GM21526 (cell line): ENCODE results near the gene KXD1.
"Not testable (repeated sequence)": the region's sequence is repeated elsewhere in the genome, so short reads cannot be mapped to it uniquely, and the experiment has no call there.

ENCODE experiments used
- ATAC-seq: cut with Tn5 transposase; IDR thresholded peaks from one replicate; pipeline ENCODE4 v1.9.1; 2021; ENCODE audit warnings: moderate library complexity; ENCODE audit not compliant: unreplicated experiment, low FRiP score

The KXD1 gene

DNA sequence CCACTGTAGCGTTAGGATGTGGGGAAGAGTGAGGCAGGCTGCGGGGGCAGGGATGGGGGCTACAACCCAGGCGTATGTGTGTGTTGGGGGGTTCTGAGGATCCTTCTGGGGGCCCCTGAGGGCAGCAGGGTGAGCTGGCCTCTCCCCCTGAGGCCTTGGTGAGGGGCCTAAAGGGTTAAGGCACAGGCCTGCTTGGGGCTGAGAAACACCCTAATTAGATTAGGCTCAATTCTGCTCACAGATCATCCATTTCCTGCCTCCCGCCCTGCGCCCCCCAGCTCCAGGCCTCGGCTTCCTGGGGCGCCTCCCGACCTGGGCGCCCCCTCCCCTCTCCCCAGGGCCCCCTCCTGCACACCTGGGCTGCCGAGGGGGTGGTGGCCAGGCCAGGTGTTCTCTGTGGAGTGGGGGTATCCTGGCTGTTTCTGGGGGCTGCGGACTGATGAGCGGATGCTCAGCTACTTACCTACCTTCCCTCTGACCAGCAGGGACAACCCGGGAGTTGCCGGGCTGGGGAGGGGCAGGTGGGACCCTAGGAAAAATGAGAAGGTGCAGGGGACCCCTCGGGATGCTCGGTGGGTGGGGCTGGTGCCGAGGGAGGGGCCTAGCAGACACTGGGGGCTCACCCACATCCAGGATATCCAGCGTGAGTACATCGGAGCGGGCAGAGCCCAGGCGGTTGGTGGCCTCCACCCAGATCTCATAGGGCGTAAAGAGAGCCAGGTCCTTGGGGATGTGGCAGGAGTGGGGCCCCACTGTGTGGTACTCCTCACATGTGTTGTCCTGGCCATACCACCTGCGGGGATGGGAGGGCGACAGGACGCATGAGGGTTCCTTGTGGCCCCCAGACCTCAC, 40.4 kb downstream of the KXD1 start:
- no peak for ATAC-seq

DNA sequence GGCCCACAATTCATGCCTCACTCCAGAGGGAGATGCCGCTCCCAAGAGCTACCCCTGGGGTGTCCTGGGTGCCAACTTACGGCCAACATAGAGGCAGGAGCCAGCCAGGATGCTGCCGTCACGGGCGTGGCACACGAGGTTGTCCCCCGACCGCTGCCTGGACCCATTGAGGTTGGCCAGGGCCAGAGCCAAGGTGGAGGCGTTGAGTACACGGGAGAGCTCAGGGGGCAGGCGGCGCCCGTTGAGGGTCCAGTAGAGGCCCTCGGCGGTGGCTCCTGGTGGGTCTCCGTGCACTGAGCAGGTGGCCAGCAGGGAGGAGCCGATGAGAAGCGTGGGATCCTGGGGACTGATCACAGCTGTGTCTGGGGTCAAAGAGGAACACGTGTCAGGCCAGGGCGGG, 41.8 kb downstream of the KXD1 start:
- no peak for ATAC-seq

DNA sequence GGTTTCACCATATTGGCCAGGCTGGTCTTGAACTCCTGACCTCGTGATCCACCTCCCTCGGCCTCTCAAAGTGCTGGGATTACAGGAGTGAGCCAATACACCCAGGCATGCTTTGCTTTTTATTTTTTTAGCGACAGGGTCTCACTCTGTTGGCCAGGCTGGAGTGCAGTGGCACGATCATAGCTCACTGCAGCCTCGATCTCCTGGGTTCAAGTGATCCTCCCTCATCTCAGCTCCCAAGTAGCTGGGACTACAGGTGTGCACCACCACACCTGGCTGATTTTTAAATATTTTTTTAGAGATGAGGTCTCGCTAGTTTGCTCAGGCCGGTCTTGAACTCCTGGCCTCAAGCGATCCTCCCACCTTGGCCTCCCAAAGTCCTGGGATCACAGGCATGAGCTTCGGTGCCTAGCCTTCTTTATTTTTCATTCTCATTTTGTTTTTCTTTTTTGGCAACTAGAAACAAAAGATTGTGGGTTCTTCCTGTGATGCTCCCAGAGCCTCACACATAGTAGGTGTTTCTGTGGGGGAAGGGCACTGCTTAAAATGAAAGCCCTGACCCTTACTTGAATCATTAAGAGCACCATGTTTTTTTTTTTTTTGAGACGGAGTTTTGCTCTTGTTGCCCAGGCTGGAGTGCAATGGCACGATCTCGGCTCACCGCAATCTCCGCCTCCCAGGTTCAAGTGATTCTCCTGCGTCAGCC, 43.2 kb downstream of the KXD1 start:
- not testable (repeated sequence) for ATAC-seq

DNA sequence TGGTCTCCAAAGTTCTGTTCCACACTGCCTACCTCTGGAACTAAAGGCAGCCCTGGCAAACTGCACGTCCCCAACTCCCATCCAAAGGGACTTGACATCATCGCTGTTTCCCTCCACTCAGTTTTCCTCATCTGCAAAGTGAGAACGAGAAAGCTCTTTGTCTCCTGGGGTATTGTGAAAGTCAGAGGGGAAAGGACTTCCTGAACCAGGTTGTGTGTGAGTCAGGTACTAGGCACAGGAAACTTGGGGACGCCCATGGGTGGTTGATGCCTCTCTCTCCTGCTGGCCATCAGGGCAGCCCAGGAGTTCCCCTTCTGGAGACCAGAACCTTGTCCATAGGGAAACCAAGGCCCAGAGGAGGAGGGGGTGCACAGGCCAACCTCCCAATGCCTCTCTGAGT, 44.2 kb downstream of the KXD1 start:
- ATAC-seq, result no peak

DNA sequence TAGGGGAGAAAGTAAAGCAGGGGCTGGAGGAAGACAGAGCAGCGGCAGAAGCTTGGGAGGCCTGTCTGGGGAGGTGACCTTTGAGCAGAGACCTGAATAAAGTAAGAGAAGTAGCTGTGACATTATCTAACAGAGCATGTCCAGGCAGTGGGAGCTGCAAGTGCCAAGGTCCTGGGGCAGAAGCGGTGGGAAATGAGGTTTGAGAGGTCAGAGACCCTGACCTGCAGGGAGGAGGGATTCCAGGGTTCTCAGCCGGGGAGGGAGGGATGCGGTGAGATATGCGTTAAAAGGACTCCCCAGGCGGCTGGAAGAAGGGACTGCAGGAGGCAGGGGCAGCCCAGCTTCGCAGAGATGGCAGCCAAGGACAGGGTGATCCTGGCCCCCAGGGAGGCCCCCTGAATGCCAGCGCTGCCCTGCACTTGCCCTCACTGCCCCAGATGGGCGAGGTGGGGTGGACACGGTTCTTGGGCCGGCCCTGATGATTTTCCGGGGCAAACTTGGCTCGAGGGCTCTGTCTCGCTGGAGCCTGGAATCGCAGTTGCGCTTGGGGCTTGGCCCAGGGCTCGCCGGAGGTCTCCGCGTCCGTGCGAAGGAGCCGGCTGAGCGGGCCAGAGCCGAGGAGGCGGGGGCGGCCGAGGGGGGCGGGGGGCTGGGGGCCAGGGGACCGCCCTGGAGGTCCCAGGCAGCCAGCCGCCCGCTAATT, 45.7 kb downstream of the KXD1 start:
- no peak for ATAC-seq

DNA sequence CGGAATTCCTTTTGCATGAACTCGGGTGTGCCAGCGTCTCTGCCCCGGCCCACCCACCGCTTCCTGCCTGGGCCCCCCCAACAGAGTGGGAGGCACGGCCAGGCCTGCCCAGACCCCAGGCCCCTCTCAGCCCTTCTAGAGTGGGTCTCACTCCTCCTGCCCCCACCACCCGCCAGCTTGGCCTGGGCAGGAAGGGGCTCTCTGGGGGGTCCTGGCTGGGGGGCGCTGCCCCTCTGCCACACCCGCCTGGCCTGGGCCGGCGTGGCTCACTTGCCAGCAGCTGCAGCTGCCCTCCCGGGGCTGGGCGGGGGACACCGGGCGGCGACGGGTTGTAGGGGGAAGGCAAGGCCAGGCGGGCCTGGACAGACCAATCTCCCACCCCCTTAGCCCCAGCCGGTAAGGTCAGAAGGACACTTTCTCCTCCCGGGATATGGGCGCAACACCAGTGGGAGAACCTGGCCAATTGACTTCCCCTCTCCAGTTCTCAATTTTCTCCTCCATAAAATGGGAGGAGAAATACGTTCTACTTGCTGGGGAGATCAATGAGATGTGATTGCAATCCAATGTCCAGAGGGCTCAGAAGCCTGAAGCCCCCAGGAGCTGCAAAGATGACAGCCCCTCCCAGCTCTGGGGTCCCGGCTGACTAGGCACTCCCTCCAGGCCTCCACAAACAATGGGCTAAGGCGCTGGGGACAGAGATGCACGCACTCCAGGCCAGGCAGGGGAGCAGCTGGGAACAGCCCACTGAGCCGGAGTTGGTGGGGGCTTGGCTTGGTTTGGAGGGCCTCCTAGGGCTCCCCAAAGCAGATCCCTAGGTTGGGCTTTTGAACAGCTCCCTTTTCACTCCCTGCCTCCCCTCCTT, 46.5 kb downstream of the KXD1 start:
- ATAC-seq, result no peak

DNA sequence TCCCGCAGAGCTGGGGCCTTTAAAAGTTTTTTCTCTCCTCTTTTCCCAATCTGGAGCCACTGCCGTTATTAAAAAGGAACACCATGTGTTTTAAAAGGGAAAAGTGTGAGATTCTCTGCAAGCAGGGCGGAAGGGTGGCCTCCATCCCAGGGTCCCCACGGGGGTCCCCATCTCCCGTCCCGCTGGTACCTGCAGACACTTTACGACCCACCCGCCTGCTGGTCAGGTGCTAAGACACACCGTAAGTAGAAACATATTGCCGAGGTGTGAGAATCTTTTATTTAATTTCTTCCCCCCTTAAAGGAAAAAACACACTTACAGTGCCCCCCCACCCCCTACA, 47.1 kb downstream of the KXD1 start:
- ATAC-seq, result no peak

DNA sequence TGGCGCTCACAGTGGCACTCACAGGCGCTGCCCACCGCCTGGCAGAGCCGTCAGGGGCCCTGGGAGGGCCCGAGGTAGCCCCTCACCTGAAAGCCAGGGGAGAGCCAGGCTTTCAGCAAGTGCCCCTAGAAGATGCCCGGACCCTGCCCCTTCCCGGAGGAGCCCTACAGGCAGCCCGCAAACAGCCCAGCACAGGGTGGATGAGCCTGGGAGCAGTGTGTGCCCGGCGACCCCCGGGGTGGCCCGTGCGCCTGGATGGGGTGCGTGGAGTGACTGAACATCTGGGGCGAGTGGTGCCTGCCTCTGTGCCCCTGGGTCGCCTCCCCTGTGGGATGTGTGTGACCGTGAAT, 47.5 kb downstream of the KXD1 start:
- ATAC-seq, result no peak

DNA sequence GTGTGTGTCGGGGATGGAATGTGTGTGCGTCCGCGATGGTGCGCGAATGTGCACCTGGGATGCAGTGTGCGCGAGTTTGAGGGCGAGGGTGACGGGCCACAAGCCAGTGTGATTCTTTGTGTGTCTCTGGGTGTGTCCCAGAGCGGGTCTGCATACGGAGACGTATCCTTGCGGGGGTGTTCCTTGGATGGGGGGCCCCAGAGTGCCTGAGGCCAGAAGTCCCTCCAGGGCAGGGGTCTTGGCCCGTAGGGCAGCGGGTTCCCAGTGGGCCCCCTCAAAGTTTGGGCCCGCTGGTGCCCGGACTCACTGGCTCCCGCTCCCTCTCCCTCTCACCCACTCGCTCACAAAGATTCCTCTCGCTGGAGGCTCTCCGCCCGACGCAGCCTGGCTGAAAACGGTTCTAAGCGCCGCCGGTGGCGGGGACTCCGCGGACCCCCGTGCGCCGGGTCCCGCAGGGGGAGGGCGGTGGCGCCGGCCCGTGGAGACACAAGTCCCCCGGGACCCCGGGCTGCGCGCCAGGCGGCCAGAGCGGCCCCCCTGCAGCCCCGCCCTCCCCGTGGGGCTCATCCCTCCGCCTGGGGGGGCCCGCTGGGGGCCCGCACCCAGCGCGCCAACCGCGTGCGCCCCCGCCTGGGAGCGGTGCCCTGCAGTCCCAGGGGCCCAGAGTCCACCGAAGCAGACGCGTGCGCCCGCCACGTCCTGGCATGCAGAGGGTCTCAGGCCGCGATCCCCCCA, 48.0 kb downstream of the KXD1 start:
- ATAC-seq, result no peak

DNA sequence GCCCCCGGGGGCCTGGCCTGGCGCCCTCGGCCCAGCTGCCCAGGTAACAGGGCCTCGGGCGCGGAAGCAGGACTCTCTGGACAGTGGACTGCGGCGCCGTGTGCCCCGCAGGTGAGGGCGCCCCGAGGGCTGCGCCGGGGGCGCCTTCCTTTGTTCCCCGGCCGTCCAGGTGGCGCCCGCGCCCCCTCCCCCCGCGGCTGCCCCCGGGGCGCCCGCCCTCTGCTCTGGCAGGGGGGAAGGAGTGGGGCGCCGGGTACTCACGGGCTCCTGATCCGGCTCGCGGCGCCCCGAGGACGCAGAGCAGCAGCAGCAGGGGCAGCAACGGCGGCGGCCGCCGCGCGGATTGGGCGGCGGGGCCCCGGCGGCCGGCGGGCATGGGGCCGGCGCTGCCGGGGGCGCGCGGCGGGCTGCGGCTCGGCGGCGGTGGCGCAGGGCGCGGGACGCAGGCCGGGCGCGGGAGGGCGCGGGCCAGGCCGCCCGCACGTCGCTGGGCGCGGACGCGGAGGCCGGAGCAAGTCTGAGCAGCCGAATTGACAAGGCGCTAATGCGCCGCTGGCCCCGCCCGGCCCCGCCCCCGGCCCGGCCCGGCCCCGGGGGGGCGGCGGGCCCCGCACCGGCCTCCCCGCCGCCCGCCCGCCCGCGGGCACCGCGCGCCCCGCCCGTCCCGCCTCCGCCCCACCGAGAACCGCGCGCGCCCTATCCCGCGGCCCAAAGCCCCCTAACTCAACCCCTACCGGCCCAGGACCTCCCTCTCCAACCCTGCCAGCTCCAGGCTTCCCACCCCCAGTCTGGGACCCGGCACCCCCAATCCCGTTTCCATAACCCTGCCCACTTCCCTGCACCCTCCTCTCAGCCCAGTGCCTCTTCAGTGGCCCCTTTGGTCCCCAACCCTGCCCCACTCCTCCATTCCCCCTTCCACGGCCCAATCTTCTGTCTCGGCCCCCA, 48.9 kb downstream of the KXD1 start, which contains the start of gene CRLF1:
Gene CRLF1, minus strand, starts transcription at position 519 of the 945 bp plus-strand sequence. Its CDS starts 143 bp downstream, at position 376.
- no peak for ATAC-seq

DNA sequence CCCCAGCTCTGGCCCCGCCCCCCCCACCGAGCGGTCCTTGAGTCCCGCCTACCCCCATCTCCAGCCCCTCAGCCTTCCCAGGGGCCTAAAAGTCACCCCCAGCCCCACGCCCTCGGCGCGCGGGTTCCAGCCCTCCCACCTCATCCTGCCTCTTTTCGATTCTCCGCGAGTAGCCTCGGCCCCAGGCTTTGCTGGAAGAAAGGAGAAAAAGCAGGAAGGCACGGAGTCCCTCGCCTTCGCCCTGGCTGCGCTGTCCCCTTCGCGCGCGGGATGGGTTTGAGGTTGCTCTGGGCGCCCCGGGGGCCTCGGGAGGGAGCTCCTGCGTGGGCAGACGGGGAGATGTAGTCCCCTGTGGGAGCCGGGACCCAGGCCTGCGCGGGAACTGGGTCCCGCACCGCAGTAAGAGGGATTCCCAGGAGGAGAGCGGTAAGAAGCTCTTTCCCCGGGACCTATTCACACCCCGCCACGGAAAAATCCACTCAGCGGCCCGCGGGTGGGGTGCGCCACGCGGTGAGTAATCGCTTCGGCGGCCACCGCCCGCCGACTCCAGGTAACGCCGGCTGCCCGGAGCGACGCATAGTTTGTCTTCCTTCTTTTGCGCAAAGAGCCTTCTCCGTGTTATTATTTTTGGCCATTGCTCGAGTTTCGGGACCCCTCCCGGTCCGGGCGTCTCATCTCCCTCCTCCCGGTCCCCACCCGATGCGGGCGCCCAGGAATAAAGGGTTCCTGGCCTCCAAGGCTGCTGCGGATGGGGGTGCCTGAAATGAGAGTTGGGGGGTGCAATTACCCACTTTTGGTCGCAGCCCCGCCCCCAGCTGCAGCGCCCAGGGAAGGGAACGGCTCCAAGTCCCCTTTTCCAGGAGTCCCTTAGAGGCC, 49.8 kb downstream of the KXD1 start:
- no peak for ATAC-seq

DNA sequence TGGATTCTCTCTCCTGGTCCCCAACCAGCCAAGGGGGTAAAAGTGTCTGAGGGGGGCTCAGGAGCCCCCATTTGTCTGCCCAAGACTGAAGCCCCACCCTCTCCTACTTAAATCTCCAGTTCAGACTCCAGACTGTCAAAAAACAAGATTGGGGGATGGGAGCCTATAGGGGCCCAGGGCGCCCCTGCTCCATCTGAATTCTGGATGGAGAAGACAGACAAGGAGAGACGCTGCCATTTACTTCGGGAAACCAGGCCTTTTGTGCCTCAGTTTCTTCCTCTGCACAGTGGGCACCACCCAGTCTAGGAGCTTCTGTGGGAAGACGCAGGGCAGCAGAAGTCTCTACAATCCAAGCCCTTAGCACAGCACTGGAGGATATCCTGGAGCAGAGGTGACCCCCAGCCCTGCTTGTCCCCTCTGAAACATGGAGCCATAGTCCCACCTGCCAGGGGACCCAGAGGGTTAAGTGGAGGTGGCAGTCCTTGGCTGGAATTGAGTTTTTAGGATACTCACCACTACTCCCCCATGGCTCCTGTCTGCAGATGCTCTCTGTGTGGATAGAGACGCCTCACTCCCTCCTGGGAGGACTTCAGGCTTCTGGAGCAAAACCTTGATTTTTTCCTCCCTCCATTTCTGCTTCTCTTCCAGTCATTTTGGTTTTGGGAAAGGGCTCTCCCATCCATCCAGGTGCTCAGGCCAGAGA, 50.6 kb downstream of the KXD1 start:
- no peak for ATAC-seq

DNA sequence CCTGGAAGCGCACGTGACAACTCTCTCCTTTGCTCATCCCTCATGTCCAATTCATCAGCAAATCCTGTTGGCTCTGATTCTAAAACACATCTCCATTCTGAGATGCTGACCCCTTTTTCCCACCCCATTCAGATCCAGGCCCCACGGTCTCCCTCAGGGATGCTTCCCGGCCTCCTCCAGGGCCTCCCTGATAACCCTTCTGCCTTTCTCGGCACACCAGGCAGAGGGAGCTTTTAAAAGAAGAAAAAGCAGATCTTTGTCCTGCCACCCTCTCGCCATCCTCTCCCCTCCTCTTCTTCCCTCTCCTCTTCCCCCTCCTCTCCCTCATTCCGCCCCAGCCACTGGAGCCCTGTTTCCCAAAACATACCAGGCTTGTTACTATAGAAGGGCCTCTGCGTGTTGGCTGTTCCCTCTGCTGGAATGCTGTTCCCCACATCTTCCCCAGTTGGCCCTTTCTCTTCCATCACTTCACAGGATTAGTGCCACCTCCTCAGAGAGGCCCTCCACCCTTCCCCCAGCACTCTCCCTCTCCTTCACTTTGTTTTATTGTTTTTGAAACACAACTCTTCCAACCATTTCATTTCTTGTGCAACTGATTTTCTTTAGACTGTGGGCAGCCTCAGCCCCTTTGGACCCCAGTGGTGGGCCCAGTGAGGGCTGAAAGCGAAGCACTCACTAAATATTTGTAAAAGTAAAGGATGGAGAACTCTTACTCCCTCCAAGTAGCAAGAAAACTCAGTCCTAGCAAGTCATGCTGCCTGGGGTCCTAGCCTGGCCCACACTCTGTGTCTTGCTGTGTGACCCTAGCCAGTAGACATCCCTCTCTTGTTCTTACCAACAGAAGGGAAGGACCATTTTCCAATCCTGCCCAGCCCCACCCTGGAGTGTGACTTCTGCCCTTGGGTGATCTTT, 51.4 kb downstream of the KXD1 start:
- ATAC-seq, result no peak

DNA sequence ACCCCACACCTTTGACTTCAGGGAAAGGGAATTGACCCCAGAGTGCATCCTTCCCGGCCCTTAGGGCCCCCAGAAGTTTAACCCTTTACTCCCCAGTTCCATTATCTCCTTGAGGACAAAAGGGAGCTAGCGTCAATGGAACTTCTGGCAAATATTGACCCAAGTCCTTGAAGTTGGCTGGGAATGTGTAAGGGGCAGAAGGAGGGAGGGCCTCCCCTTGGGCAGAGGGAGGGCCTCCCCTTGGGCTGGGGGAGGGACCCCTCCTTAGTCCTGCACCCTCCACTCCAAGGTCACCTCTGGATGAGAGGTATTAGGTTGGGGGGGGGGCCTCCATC, 52.0 kb downstream of the KXD1 start:
- no peak for ATAC-seq

DNA sequence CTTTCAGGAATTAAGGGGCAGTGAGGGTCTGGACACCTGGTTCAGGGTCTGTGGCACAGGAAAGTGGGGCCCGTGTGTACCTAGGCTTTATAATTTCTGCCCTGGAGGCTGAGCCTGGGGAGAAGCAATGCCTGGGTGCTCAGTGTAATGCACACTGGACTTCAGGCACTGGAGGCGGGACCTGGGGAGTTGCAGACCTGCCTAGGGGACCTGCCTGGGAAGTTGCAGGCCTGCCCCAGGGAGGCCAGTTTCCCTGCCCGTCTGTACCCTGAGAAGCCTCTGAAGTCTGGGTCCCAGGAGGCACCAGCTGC, 52.5 kb downstream of the KXD1 start:
- ATAC-seq, result no peak

DNA sequence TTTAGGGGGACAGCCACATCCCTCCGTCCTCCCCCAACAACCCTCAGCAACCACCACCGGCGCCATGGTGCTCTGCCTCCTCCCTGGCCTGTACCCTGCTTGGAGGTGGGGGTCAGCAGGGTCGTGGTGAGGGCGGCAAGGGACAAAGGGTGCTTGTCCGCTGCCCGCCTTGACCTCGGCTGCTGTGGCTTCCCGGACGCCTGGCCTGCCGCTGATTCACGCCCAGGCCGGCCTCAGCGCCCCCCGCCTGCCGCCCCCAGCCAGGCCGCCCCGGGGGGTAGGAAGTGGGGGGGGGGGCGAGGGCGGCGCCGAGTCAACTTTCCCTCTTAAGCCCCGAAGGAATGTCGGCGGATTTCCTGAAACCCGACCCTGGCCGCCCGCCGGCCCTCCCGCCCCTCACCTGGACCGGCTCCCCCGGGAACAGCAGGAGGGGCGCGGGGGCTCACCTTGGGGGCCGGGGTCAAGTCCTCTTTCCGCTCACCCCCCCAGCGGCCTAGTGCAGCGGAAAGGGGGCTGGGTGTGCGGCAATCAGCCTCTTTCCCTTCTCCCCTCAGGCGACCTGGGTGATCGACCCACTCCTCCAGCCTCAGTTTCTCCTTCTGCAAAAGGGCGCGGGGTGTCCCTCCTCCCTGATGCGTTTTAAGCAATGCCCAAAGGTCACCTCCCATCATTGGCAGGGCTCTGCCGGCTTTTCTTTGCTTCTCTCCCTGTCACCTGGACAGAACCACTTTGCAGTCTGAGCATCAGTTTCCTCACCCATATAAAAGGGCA, 53.1 kb downstream of the KXD1 start:
- ATAC-seq, result no peak
